ENCODE measurements around the gene DYNC1H1.

Gene DYNC1H1

DNA sequence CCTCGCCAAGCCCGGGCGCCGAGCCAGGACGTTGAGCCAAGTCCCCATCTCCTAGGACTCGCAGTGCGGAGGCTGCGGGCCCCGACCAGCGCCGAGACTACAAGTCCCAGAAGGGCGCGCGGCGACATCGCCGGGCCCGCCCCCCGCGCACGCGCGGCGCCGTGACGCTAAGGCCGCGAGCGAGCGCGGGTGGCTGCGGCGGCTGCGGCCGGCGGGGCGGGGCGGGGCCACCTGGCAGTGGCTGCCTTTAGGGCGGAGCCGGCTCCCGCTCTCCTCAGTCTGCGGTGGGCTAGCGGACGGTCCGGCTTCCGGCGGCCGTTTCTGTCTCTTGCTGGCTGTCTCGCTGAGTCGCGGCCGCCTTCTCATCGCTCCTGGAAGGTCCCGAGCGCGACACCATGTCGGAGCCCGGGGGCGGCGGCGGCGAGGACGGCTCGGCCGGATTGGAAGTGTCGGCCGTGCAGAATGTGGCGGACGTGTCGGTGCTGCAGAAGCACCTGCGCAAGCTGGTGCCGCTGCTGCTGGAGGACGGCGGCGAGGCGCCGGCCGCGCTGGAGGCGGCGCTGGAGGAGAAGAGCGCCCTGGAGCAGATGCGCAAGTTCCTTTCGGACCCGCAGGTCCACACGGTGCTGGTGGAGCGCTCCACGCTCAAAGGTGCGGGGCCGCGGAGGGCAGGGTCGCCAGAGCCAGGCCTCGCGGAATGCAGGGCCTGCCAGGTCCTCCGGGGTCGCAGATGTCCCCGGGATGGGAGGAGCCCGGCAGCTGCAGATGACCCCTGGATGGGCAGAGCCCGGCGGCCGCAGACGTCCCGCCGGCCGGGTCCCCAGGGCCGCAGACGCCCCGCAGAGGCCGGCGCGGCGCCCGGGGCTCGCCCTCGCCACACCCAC, at the start of gene DYNC1H1 (continued):
- TF ChIP-seq ZNF394 (tag by site-specific recombination; IDR thresholded peaks at IDR 0.05; ENCODE audit: borderline replicate concordance) = peak; percentile 58; the same call in 1 of the 2 replicates
- no peak for TF ChIP-seq ZNF549 (tag by site-specific recombination; IDR thresholded peaks at IDR 0.05)
- TF ChIP-seq SCRT1 (tag by site-specific recombination; IDR thresholded peaks at IDR 0.05; ENCODE audit: borderline replicate concordance) = no peak

DNA sequence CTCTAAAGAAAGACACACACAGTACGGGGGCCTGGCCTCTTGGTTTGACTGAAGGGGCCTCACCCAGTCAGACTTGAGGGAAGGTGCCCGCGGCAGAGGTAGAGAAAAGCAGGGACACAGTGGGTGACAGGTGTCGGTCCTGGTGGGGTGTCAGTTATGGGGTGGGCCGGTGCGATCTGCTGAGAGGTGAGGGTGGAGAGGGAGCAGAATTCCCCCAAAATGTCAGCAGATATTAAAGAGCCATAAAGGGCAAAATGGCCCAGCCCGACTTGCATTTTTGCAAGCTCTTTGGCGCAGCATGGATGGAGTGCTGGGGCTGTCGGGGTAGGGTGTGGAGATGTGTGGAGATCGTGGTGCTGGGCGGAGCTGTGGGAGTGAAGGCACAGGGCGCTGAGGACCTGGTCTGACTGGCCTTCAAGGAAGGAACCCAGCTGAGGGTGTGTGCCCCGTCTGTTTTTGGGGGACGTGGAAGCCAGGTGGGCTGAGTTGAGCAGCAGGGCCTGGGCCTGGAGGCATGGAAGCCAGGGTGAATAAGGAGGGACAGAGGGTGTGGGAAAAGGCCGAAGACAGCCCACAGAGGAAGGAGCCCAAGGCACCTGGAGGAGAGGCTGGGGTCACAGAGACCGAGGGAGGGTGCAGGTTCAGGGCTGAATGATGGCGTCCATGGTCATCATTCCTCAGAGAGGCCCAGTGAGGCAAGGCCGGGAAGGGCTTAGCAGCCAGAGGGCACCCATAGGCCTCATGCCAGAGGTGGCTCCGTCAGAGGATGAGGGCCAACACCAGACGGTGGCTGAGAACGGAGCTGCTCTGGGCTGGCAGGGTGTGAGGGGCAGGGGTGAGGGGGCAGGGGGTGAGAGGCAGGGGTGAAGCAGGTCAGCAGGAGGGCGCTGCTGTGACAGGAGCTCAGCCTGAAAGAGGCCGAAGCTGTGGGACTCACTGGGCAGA, 48.2 kb upstream of the DYNC1H1 start:
- Histone ChIP-seq H3K4me3 (ENCODE audit: low read depth, low read length) (no peak overlapping the region), H3K4me1 (ENCODE audit: control insufficient read depth, insufficient read depth, low read length) (no peaks in the 10 kb centered on the region), H3K9me3 (ENCODE audit: control insufficient read depth, insufficient read depth, low read depth, low read length) (no peaks in the 10 kb centered on the region), H3K36me3 (ENCODE audit: control insufficient read depth in 2 of 2, insufficient read depth in 1 of 2, low read length in 2 of 2) (peaks cover 9 to 33% of the 10 kb centered on the region in 2 experiments; a peak in 2 of 3 replicates), H3K27ac (ENCODE audit: extremely low read depth, low read depth, low read length) (no peak overlapping the region)
- TF ChIP-seq ZFP3 (tag by site-specific recombination; IDR thresholded peaks at IDR 0.05; ENCODE audit: low read depth) (no peak), ZXDB (tag by site-specific recombination; IDR thresholded peaks at IDR 0.05) (no peak), FEZF1 (tag by site-specific recombination; IDR thresholded peaks at IDR 0.05) (no peak), ZNF10 (tag by site-specific recombination; IDR thresholded peaks at IDR 0.05) (no peak), SETDB1 (IDR thresholded peaks at IDR 0.05; ENCODE audit: insufficient read length, low read length) (no peak), ZNF23 (tag by site-specific recombination; IDR thresholded peaks at IDR 0.05; ENCODE audit: borderline replicate concordance) (no peak), ZSCAN16 (tag by site-specific recombination; IDR thresholded peaks at IDR 0.05) (no peak), ZNF112 (tag by site-specific recombination; IDR thresholded peaks at IDR 0.05) (no peak), ZNF19 (tag by site-specific recombination; IDR thresholded peaks at IDR 0.05; ENCODE audit: low read depth) (no peak), ZNF530 (tag by site-specific recombination; IDR thresholded peaks at IDR 0.05; ENCODE audit: low read depth) (no peak), ZNF404 (tag by site-specific recombination; IDR thresholded peaks at IDR 0.05) (no peak)
- TF ChIP-seq, protein P1, sequence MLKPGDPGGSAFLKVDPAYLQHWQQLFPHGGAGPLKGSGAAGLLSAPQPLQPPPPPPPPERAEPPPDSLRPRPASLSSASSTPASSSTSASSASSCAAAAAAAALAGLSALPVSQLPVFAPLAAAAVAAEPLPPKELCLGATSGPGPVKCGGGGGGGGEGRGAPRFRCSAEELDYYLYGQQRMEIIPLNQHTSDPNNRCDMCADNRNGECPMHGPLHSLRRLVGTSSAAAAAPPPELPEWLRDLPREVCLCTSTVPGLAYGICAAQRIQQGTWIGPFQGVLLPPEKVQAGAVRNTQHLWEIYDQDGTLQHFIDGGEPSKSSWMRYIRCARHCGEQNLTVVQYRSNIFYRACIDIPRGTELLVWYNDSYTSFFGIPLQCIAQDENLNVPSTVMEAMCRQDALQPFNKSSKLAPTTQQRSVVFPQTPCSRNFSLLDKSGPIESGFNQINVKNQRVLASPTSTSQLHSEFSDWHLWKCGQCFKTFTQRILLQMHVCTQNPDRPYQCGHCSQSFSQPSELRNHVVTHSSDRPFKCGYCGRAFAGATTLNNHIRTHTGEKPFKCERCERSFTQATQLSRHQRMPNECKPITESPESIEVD (tag by site-specific recombination; IDR thresholded peaks at IDR 0.05) = no peak
- TF ChIP-seq, protein P2, sequence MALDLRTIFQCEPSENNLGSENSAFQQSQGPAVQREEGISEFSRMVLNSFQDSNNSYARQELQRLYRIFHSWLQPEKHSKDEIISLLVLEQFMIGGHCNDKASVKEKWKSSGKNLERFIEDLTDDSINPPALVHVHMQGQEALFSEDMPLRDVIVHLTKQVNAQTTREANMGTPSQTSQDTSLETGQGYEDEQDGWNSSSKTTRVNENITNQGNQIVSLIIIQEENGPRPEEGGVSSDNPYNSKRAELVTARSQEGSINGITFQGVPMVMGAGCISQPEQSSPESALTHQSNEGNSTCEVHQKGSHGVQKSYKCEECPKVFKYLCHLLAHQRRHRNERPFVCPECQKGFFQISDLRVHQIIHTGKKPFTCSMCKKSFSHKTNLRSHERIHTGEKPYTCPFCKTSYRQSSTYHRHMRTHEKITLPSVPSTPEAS (tag by site-specific recombination; IDR thresholded peaks at IDR 0.05) = no peak
- TF ChIP-seq, protein P3, sequence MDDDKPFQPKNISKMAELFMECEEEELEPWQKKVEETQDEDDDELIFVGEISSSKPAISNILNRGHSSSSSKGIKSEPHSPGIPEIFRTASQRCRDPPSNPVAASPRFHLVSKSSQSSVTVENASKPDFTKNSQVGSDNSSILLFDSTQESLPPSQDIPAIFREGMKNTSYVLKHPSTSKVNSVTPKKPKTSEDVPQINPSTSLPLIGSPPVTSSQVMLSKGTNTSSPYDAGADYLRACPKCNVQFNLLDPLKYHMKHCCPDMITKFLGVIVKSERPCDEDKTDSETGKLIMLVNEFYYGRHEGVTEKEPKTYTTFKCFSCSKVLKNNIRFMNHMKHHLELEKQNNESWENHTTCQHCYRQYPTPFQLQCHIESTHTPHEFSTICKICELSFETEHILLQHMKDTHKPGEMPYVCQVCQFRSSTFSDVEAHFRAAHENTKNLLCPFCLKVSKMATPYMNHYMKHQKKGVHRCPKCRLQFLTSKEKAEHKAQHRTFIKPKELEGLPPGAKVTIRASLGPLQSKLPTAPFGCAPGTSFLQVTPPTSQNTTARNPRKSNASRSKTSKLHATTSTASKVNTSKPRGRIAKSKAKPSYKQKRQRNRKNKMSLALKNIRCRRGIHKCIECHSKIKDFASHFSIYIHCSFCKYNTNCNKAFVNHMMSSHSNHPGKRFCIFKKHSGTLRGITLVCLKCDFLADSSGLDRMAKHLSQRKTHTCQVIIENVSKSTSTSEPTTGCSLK (tag by site-specific recombination; IDR thresholded peaks at IDR 0.05) = no peak
- ChIA-PET CTCF (no interaction called here), POLR2A (interaction anchor here (0.7 kb wide), 1 partner anchor 145 kb away, joined by 4 read pairs; no protein-coding TSS in a partner anchor)
